NCI-H128 (cell line): ENCODE results near the gene TNFRSF1A.
"Not testable (repeated sequence)": the region's sequence is repeated elsewhere in the genome, so short reads cannot be mapped to it uniquely, and the experiment has no call there.

Experiments used
- DNase-seq: peaks from one replicate; lab custom pipeline; 2025; ENCODE audit not compliant: unreplicated experiment; lab: John Stamatoyannopoulos, UW

Gene TNFRSF1A

GRCh38 chr12:6307529-6307928 lies 34.3 kb downstream of the TNFRSF1A start:
- DNase-seq, result no peak

DNA sequence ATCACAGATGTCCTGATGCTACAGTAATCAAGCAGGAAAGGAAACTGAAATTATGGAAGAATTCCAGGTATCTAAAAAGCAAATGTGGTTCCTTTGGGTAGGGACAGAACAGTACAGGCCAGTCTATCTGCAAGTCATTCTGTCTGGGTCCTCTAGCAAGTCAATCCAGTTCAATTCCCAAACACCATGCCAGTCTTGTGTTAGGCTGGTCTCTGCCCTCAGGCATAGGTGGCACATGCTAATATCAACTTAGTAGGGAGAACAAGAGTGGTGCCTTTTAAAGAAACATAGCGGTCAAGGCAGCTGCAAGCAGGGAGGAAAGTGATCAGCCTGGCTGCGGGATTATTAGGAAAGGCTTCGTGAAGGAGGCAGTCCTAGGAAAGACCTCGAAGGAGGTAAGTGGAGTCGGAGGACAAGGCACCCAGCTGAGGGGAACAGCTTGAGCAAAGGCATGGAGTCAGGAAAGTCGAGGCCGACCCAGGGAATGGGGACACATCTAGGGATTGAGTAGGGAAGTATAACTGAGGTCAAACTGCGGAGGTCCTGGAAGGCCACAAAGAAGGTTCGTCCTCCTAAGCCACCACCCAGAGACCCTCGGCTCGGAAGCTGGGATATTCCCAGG lies 35.2 kb downstream of the TNFRSF1A start:
- DNase-seq, result no peak

DNA sequence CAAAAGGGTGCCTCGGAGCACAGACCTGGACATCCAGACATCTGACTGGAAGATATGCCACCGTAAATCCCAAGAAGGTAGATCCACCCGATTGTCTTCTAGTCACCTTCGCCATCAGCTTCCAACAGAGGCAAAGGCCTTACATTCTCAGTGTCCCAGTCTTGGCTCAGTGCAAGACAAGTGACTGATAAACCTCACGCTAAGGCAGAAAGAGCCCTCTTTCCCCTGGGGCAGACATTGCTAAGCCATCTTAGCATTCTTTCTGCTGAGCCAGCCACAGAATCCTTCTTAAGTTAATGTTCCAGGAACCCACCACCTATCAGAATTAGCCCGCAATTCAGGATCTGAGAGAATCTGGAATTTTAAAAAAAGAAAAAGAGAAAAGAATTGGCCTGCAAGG lies 35.7 kb downstream of the TNFRSF1A start:
- no peak for DNase-seq

GRCh38 chr12:6303071-6303470 lies 38.8 kb downstream of the TNFRSF1A start:
- DNase-seq, result no peak

- no peak for DNase-seq
These were observed 39.3 kb downstream of the TNFRSF1A start for GRCh38 chr12:6302621-6303020.

DNA sequence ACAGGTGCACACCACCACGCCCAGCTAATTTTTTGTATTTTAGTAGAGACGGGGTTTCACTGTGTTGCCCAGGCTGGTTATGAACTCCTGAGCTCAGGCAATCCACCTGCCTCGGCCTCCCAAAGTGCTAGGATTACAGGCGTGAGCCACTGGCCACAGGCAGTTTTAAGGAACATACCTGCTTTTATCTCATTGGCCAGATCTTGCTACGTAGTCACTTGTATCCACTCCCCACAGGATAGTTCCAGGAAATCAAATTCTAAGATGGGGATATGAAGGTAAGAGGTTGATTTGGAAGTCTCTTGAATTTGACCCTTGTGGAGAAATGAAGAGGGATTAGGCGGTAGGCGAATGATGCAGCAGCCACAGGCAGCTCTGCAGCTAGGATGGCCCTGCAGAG lies 40.2 kb downstream of the TNFRSF1A start:
- DNase-seq, result no peak

- DNase-seq, result no peak
These were observed 44.7 kb downstream of the TNFRSF1A start for GRCh38 chr12:6297170-6297569.

DNA sequence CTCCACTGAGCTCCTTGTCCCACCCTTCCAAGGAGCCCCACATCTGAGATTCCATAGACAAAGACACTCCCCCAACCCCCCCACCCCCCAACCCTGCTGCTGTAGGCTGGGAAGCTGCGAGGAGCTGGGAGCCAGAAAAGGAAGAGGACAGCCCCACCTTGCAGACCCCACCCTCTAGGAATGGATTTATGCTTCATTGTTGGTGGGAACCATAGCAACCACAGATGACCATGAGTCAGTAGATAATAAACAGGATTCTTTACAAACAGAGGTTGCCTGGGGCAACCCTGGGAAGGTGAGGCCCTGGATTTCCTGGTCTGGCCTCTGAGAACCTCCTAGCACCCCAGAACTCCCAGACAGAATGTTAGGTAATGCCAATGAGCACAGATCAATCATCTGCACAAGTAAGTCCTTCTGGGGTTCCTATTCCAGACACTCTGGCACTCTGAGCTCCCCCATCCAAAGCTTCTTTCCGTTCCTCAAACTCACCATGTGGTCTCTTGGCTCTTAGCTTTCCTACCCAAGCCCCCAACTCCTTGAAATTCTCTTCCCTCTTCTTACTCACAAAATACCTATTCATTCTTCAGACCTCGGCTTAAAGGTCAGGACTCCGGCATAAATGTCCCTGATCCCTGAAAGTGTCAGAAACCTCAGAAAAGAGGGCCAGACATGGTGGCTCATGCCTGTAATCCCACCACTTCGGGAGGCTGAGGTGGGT lies 46.6 kb downstream of the TNFRSF1A start:
- no peak for DNase-seq

DNA sequence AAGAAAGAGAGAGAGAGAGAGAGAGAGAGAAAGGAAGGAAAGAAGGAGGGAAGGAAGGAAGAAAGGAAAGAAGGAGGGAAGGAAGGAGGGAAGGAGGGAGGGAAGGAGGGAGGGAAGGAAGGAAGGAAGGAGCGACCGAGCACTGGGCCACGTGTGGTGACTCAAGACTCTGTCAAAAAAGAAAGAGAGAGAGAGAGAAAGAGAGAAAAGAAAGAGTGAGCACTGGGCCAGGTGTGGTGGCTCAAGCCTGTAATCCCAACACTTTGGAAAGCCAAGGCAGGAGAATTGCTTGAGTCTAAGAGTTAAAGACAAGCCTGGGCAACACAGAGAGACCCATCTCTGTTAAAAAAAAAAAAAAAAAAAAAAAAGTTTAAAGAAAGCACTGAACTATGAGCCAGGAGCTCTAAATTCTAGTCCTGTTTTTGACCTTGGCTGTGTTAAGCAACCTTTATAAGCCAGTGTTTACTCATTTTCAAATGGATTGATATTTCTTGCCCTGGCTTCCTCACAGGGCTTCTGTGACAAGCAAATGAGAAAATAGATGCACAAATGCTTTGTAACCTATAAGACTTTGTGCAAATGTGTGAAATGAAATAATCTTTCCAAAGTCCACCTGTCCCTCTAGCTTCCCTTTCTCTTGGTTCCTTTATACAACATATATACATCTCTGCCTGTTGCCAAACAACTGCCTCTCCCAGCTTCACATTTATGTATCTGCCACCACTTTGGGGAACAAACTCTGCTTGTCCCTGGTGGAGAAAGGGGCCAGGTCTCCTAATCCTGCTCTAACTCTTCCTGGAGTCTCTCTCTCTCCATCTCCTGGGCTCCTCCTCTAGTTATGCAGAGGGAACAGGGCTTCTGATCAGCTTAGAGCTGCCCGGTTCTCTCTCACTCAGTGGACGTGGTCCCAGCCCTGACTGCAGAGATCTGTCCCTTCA lies 47.5 kb downstream of the TNFRSF1A start:
- DNase-seq, result no peak

DNA sequence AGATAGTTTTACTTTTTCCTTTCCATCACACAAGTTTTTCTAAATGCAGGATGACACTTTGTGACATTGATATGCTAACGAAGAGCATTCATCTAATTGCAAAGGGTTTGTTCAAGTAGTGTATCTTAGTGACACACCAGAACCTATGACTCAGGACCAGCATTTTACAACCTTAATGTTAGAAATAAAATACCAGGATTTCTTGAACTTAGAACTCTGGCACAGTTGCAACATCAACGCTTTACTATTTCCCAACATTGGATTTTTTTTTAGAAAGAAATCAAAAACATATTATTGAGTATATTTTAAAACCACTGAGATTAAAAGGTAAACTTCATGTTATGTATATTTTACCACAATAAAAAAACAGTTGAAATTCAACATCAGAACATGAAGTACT lies 49.3 kb downstream of the TNFRSF1A start:
- DNase-seq, result no peak

GRCh38 chr12:6289906-6290305 lies 52.0 kb downstream of the TNFRSF1A start:
- not testable (repeated sequence) for DNase-seq

- DNase-seq, result not testable (repeated sequence)
These were observed 52.8 kb downstream of the TNFRSF1A start for GRCh38 chr12:6289081-6289480.

DNA sequence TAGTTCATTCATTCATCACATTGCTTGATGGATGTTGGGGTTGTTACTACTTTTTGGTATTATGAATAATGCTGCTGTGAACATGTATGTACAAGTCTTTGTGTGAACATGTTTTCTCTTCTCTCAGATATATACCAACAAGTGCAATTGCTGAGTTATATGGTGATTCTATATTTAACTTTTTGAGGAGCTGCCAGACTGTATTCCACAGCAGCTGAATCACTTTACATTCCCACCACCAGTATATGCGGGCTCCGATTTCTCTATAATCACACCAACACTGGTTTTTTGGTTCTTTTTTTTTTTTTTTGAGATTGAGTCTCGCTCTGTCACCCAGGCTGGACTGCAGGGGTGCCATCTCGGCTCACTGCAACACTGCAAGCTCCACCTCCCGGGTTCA lies 53.6 kb downstream of the TNFRSF1A start:
- no peak for DNase-seq

GRCh38 chr12:6285532-6286306 lies 56.2 kb downstream of the TNFRSF1A start:
- DNase-seq, result no peak

DNA sequence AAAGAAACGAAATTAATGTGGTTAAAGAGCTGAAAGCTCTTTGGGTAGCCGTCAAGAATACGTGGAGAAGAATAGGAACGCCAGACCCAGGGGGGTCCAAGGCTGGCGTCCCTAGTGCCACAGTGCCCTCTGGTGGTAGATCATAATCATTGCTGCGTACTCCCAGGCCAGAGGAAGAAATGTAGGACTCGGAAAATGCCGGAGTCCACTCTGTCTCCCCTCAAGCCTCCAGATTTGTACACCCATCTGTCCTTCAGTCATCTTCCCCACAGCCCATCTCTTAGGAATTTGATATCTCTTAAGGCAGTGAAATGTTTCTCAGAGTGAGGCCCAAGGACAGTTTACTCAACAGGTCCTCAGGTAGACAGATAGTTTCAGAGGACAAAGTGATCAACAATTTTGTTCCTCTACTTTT lies 56.8 kb downstream of the TNFRSF1A start:
- peak; percentile 64 for DNase-seq

DNA sequence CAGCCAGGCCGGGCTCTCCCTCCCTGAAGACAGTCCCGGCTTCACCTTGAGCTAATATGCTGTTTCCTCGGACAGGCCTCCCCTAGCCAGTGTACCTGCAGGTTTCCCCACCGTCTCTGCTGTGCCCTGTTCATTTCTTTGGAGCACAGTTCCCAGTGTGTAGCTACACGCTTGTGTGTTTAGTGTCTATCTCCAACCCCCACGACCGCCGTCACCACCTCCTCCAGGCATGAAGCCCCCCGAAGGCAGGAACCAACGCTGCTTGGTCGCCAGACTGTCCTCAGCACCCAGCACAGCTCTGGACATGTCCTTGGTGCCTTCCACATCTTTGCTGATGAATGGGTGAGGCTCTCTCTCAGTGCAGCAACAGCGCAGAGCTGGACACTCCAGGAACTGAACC lies 57.6 kb downstream of the TNFRSF1A start:
- no peak for DNase-seq

DNA sequence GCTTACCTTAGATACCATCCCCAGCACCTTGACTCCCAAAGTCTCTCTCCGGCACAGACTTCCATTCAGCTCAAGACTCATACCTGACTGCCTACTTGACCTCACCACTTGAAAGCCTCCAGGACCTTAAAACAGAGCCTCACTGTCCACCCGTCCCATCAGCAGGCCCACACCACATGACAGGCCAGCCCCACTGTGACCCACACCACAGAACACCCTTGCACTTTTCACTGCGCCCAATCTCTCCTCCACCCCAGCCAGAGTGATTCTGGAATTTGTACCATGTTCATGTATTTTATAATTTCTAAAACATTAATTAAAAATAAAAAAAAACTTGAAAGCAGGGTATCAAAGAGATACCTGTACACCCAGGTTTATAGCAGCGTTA lies 59.4 kb downstream of the TNFRSF1A start:
- no peak for DNase-seq

GRCh38 chr12:6281081-6281809 lies 60.6 kb downstream of the TNFRSF1A start:
- no peak for DNase-seq

- no peak for DNase-seq
These were observed 61.2 kb downstream of the TNFRSF1A start for GRCh38 chr12:6280672-6281071.

DNA sequence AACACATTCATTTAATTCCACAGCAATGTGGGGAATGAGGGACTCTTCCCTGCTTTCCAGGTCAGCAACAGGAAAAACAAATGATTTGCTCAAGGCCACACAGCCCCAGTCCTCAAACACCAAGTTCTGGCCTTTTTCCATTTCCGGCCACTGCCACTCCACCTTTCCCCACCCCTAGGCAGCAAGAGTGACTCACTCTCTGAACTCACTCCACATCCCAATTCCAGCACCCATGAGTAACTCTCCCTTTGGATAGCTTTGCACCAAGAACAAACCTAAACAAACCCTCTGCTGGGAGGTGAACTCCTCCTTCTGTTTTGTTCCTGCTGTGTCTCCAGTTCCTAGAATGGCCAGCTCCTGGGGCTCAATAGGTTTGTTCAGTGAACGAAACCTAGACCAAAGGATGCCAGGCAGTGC lies 61.8 kb downstream of the TNFRSF1A start:
- no peak for DNase-seq
